Tibial artery (tissue), 4 donors: Measurements from ENCODE around the gene ARRB1.

ENCODE experiments used
- DNase-seq, 2 donors: peaks; one replicate each; pipeline ENCODE4 v3.0.0-alpha.2; 2019
- H3K27ac ChIP-seq, 2 donors: fragments of 200-600 bp; sonication (generic) in 1 of 2; 1 replicate in 1 of 2; 2 replicates in 1 of 2; pipeline ENCODE4 v1.5.1; 2018 to 2019; ENCODE audit warnings: mild to moderate bottlenecking in 1 of 2
- H3K27me3 ChIP-seq, 2 donors: fragments of 200-600 bp; sonication (generic) in 1 of 2; one replicate each; pipeline versions ENCODE4 v1.5.1 to v1.6.0; 2016 to 2019
- H3K36me3 ChIP-seq, 3 donors: fragments of 200-600 bp; sonication (generic) in 2 of 3; one replicate each; pipeline ENCODE4 v1.5.1; 2016 to 2019; ENCODE audit warnings: mild to moderate bottlenecking in 2 of 3
- H3K4me1 ChIP-seq, 4 donors: fragments of 200-600 bp; sonication (generic) in 2 of 4; 1 replicate in 3 of 4; 2 replicates in 1 of 4; pipeline ENCODE4 v1.5.1; 2016 to 2019
- H3K4me3 ChIP-seq, 2 donors: fragments of 200-600 bp; sonication (generic) in 1 of 2; 1 replicate in 1 of 2; 2 replicates in 1 of 2; pipeline ENCODE4 v1.5.1; 2018 to 2019; ENCODE audit warnings: mild to moderate bottlenecking in 2 of 2
- H3K9me3 ChIP-seq, 3 donors: fragments of 200-600 bp; sonication (generic) in 1 of 3; one replicate each; pipeline ENCODE4 v1.5.1; 2016 to 2019
- intact Hi-C: fragments of 100-400 bp; cut with DNase I; formaldehyde crosslinking; loops from one replicate; pipeline ENCODE4 v1.15.0; 2023; ENCODE audit warnings: low total_unique reads
- TF ChIP-seq, protein P1 (sequence below), 2 experiments: fragments of 200-600 bp in 1 of 2; fragments of 450-650 bp in 1 of 2; IDR thresholded peaks; one replicate each; pipeline ENCODE4 v1.5.1; 2017 to 2019; ENCODE audit warnings: antibody characterized with exemption in 2 of 2, mild to moderate bottlenecking in 1 of 2, moderate library complexity in 1 of 2

ARRB1 gene

DNA sequence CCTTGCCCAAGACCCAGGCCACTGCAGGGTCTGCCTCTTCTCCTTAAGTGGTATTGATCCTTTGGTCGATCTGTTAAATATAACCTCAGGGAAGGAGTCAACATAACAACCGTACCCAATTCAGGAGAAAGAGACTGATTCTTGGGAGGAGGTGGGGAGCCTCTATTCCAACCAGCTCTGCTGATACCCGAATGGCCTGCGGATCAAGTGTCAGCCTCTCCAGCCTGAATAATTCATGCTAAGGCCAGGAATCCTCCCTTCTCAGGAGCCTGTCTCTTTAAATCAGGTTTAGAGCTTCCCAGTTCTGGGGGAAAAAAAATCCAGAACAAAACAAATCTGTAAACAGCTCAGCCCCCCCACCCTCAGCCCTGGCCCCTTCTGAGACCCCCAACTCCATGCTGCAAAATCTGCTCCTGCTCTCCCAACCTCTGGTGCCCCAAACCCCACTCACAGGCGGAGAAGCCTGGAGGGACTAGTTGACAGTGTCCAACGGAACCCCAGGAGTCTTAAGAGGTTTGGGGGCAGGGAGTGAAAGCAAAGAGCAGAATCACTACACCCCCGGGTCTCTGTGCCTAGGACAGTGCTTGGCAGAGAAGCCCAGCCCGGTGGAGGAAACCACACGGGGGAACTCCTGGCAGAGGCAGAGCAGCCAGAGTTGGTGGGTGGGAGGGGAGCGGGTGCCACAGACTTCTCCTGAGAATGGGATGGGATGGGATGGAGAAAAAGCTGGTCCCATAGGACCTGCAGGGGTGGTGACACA is 111.8 kb downstream of the ARRB1 start:
- TF ChIP-seq, protein P1, sequence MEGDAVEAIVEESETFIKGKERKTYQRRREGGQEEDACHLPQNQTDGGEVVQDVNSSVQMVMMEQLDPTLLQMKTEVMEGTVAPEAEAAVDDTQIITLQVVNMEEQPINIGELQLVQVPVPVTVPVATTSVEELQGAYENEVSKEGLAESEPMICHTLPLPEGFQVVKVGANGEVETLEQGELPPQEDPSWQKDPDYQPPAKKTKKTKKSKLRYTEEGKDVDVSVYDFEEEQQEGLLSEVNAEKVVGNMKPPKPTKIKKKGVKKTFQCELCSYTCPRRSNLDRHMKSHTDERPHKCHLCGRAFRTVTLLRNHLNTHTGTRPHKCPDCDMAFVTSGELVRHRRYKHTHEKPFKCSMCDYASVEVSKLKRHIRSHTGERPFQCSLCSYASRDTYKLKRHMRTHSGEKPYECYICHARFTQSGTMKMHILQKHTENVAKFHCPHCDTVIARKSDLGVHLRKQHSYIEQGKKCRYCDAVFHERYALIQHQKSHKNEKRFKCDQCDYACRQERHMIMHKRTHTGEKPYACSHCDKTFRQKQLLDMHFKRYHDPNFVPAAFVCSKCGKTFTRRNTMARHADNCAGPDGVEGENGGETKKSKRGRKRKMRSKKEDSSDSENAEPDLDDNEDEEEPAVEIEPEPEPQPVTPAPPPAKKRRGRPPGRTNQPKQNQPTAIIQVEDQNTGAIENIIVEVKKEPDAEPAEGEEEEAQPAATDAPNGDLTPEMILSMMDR (IDR thresholded peaks at IDR 0.05): no peak
- peak in 1 of 2 donors; percentile 35 for DNase-seq
- intact Hi-C loops: loop anchor here (5.0 to 10.0 kb wide), 2 partner anchors 92 to 305 kb away; no protein-coding TSS in a partner anchor
- peaks cover 0 to 27% (median 17%) of the 10 kb centered on the region in 4 donors for H3K4me1 ChIP-seq
- no peak overlapping the region for H3K27ac ChIP-seq
- H3K36me3 ChIP-seq: no peaks in the 10 kb centered on the region
- H3K4me3 ChIP-seq: no peak overlapping the region
- H3K27me3 ChIP-seq: peaks cover 0 to 78% of the 10 kb centered on the region in 2 donors
- H3K9me3 ChIP-seq: no peaks in the 10 kb centered on the region

DNA sequence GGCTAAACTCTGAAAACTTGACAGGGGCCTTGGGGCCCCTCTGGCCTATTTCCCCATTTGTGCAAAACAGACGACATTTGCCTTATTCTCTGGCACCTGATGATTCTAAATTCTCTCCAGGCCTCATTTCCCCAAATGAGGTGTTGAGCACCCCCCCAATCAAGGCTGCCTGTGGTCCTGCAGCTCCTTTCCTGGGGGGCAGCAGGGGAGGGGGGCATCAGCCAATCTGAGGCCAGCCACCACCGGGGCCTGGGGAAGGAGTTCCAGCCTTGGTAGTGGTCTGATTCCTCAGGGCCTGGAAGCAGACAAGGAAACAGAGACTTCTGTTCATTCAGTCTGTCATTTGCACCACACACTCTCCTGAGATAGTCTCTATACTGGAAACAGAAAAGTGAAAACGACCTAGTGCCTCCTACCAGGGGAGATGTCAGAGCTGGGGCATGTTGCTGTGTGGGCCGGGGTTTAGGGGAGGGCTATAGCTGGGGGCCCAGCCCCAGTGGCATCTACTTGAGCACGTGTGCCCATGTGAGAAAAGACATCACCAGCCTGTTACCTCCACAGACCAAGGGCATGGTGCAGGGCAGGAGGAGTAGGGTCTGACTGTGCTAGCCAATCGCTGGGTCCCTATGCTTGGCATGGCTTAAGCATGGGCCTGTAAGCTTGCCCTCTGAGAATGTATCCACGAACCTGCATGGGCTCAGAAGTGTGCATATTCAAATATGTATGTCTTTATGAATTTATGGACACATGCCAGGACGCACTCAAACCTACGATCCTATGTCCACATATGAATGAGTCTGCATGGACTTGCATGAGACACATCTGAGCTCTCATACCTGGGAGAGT is 112.6 kb downstream of the ARRB1 start:
- no peak for DNase-seq
- Histone ChIP-seq H3K27me3 (peaks cover 0 to 74% of the 10 kb centered on the region in 2 donors), H3K4me1 (peaks cover 0 to 27% (median 17%) of the 10 kb centered on the region in 4 donors), H3K36me3 (no peaks in the 10 kb centered on the region), H3K9me3 (no peaks in the 10 kb centered on the region), H3K27ac (no peak overlapping the region), H3K4me3 (no peak overlapping the region)
- TF ChIP-seq, protein P1 (IDR thresholded peaks at IDR 0.05): no peak
- intact Hi-C loops: loop anchor here (10.0 kb wide), 1 partner anchor 304 kb away; no protein-coding TSS in a partner anchor

DNA sequence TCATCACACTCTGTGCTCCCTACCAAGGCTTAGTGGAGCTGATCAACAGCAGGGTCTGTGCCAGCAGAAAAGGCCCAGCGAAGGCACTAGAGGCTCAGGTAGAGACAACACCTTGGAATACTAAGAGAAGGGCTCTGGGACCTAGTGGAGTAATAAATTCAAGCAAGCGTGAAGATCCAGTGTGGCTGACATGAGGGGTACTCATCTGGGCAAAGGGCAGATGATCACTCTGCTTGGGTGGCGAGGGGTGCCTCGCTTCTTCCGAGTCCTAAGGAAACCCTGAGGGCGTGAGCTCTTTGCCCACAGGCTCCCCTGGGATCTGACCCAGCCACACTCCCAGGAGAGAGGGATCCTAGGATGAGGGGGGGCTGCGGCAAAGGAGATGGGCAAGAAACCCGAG is 114.4 kb downstream of the ARRB1 start:
- no peak for DNase-seq
- TF ChIP-seq, protein P1 (IDR thresholded peaks at IDR 0.05): no peak
- H3K27me3 ChIP-seq: peaks cover 0 to 57% of the 10 kb centered on the region in 2 donors

DNA sequence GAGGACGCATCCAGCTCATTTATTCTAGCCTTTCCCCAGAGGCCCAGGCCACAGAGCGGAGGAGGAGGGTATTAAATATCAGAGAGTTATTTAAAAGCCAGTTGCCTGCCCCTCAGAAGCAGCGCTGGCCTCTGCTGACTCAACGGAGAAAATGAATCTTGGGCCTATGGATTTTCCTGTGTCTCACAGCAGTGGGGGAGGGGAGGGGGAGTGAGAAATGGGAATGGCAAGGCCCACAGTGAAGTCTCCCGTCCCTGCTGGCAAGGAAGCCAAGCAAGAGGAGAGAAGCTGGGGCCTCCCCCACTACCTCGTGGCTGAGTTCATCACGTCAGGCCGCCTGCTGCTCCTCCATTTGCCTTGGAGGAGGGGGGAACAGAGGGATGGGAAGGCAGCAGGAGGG is 115.4 kb downstream of the ARRB1 start:
- TF ChIP-seq, protein P1 (IDR thresholded peaks at IDR 0.05): no peak
- no peaks in the 10 kb centered on the region for H3K36me3 ChIP-seq
- peaks cover 0 to 59% of the 10 kb centered on the region in 2 donors for H3K27me3 ChIP-seq
- H3K4me3 ChIP-seq: no peak overlapping the region
- no peaks in the 10 kb centered on the region for H3K9me3 ChIP-seq
- H3K4me1 ChIP-seq: peaks cover 0 to 12% (median 9%) of the 10 kb centered on the region in 4 donors
- H3K27ac ChIP-seq: no peak overlapping the region
- intact Hi-C loops: loop anchor here (10.0 kb wide), 1 partner anchor 301 kb away; no protein-coding TSS in a partner anchor
- no peak for DNase-seq

More for the DNA sequence above, 114.4 kb downstream of the ARRB1 start:
- H3K27ac ChIP-seq: no peak overlapping the region
- H3K9me3 ChIP-seq: no peaks in the 10 kb centered on the region
- intact Hi-C loops: loop anchor here (10.0 kb wide), 1 partner anchor 302 kb away; no protein-coding TSS in a partner anchor
- H3K36me3 ChIP-seq: no peaks in the 10 kb centered on the region
- H3K4me1 ChIP-seq: peaks cover 0 to 19% (median 13%) of the 10 kb centered on the region in 4 donors
- no peak overlapping the region for H3K4me3 ChIP-seq

DNA sequence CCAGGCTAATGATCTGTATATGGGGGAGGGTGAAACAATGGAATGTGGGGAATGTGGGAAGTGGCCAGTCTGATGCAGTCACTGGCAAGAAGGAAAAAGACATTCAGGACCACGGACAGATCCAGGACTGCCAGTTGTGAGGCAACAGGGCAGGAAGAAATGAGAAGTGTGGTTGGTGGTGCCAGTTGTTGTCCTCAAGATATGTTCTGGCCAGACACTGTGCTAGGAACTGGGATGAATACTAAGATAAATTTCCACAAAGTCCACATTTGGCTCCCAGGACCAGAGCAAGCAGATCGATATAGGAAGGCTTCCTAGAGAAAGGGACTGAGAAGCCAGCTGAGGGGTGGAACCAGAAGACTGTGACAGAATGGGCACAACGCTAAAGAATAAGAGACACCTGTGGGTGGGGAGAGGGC is 117.7 kb downstream of the ARRB1 start:
- Histone ChIP-seq H3K4me3 (no peak overlapping the region), H3K9me3 (no peaks in the 10 kb centered on the region), H3K27ac (no peak overlapping the region), H3K27me3 (peaks cover 0 to 43% of the 10 kb centered on the region in 2 donors), H3K4me1 (no peaks in the 10 kb centered on the region), H3K36me3 (no peaks in the 10 kb centered on the region)
- TF ChIP-seq, protein P1 (IDR thresholded peaks at IDR 0.05): no peak
- intact Hi-C loops: loop anchor here (10.0 kb wide), 1 partner anchor 299 kb away; no protein-coding TSS in a partner anchor
- no peak for DNase-seq
